Transverse colon (tissue), 4 donors: ENCODE measurements around the gene HOXB13. TPM values are rescaled to one million over a fixed set of nuclear protein-coding genes. Genes with fewer than 3 reads are reported as not detected.

Experiments
- DNase-seq: peaks from one replicate; pipeline ENCODE4 v3.0.0-alpha.2; 2019
- H3K27ac ChIP-seq, 4 donors: fragments of 200-600 bp; sonication (generic); 2 replicates each; pipeline ENCODE4 v1.5.1; 2016 to 2018; ENCODE audit warnings: inconsistent platforms in 4 of 4
- H3K27me3 ChIP-seq: fragments of 200-600 bp; sonication (generic); 2 replicates; pipeline ENCODE4 v1.5.1; 2017; ENCODE audit warnings: inconsistent platforms
- H3K36me3 ChIP-seq, 4 donors: fragments of 200-600 bp; sonication (generic); 2 replicates each; pipeline ENCODE4 v1.5.1; 2017 to 2019; ENCODE audit warnings: inconsistent platforms in 4 of 4
- H3K4me1 ChIP-seq, 4 donors: fragments of 200-600 bp; sonication (generic); 2 replicates each; pipeline ENCODE4 v1.5.1; 2017 to 2020; ENCODE audit warnings: inconsistent platforms in 4 of 4
- H3K4me3 ChIP-seq, 4 donors: fragments of 200-600 bp; sonication (generic); 1 replicate in 1 of 4; 2 replicates in 3 of 4; pipeline versions ENCODE4 v1.5.1 to v1.6.1; 2017 to 2019; ENCODE audit warnings: inconsistent platforms in 4 of 4
- H3K9me3 ChIP-seq, 2 donors: fragments of 200-600 bp; sonication (generic); 2 replicates each; pipeline ENCODE4 v1.5.1; 2017 to 2019; ENCODE audit warnings: inconsistent platforms in 2 of 2
- EP300 ChIP-seq: sonication (generic); formaldehyde crosslinking; IDR thresholded peaks from one replicate; pipeline ENCODE4 v1.6.1; 2017; ENCODE audit warnings: antibody characterized with exemption, low read depth
- POLR2A ChIP-seq: fragments of 450-650 bp; IDR thresholded peaks from one replicate; pipeline ENCODE4 v1.6.1; 2016; ENCODE audit warnings: antibody characterized with exemption, mild to moderate bottlenecking, moderate library complexity
- POLR2AphosphoS5 ChIP-seq, 3 donors: sonication (generic); formaldehyde crosslinking; IDR thresholded peaks; one replicate each; pipeline ENCODE4 v1.6.1; 2016; ENCODE audit warnings: antibody characterized with exemption in 3 of 3
- WGBS, 2 donors: methylation state at CpG; one replicate each; pipeline ENCODE4 v1.1.5; 2018; ENCODE audit warnings: low coverage in 1 of 2; 5-methylcytosine and 5-hydroxymethylcytosine counted together
- in situ Hi-C, 4 donors: fragments of 200-750 bp; cut with MboI; loops; one replicate each; pipeline versions ENCODE4 v1.15.0 to v1.15.1; 2017; ENCODE audit warnings: low sequenced_read_pairs in 3 of 4, low pct_ligation_motif_present in 1 of 4, low pct_unique_long_range_greater_than_20kb in 1 of 4
- intact Hi-C: fragments of 100-400 bp; cut with DNase I; formaldehyde crosslinking; loops from one replicate; pipeline ENCODE4 v1.15.1; 2023; ENCODE audit warnings: low total_unique reads
- total RNA-seq, 4 donors: library from RNA; depleted of rRNA; stranded (reverse); fragments of >200 nt; gene quantifications; one replicate each; pipeline ENCODE4 v1.1.0, GENCODE V29; 2016
- TF ChIP-seq, protein P1 (sequence below), 5 experiments: fragments of 200-600 bp in 3 of 5; fragments of 450-650 bp in 2 of 5; sonication (generic) in 3 of 5; IDR thresholded peaks; 1 replicate in 2 of 5; 2 replicates in 3 of 5; pipeline ENCODE4 v1.5.1; 2016 to 2017; ENCODE audit warnings: antibody characterized with exemption in 5 of 5, inconsistent platforms in 3 of 5, mild to moderate bottlenecking in 2 of 5, moderate library complexity in 1 of 5

HOXB13 gene
- total RNA-seq, 4 donors from 2014 or later, result 1.2 to 5.7 (median 3.5) TPM

DNA sequence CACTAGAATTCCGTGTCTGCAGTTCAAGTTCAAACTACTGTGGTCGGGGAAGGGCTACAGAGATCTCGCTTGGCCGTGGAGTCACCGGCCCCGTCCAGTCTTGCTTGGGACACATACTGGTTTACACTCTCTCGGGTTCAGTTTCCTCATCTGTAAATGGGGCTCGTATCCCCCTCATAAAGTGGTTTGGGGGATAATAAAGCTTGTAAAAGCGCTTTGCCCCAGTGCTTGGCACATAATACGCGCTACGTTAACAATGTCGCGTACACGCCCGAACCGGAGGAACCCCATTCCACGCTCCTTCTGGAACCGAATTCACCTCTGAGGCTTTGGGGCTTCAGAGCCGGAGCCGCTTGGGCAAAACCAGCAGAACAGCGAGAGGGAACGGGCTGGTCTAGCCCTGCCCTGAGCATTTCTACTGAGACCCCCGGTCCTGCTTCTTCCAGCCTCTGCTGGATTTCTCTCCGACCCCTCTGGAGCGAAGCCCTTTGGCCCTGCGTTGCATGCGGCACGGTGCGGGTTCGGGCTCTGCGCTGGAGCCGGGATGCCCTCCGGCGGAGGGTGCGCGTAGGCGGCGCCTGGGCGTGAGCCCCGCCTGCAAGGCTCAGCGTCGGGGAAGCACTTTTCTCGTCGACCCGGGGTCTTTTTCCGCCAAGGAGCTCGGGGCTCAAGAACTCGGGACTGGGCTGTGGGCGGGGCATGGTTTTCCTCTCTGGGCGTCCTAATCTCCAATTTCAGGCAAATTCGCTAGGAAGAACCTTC lies 26.1 kb upstream of the HOXB13 start:
- in situ Hi-C loops (no loop called here), intact Hi-C loops (no loop called here)
- DNase-seq, result no peak
- Histone ChIP-seq H3K27ac (no peak overlapping the region), H3K9me3 (no peaks in the 10 kb centered on the region), H3K4me1 (peaks cover 0 to 50% (median 25%) of the 10 kb centered on the region in 4 donors), H3K36me3 (no peaks in the 10 kb centered on the region), H3K27me3 (peaks cover 93% of the 10 kb centered on the region), H3K4me3 (peak overlapping the region in 1 of 4 donors; percentile 4)
- WGBS, 2 donors, result 18% methylated on average over 34 of the region's 52 CpGs; no CpG with 5 or more reads in 1 of the 2 donors
- no peak for TF ChIP-seq POLR2A
- TF ChIP-seq, protein P1, sequence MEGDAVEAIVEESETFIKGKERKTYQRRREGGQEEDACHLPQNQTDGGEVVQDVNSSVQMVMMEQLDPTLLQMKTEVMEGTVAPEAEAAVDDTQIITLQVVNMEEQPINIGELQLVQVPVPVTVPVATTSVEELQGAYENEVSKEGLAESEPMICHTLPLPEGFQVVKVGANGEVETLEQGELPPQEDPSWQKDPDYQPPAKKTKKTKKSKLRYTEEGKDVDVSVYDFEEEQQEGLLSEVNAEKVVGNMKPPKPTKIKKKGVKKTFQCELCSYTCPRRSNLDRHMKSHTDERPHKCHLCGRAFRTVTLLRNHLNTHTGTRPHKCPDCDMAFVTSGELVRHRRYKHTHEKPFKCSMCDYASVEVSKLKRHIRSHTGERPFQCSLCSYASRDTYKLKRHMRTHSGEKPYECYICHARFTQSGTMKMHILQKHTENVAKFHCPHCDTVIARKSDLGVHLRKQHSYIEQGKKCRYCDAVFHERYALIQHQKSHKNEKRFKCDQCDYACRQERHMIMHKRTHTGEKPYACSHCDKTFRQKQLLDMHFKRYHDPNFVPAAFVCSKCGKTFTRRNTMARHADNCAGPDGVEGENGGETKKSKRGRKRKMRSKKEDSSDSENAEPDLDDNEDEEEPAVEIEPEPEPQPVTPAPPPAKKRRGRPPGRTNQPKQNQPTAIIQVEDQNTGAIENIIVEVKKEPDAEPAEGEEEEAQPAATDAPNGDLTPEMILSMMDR (IDR thresholded peaks at IDR 0.05), result no peak

DNA sequence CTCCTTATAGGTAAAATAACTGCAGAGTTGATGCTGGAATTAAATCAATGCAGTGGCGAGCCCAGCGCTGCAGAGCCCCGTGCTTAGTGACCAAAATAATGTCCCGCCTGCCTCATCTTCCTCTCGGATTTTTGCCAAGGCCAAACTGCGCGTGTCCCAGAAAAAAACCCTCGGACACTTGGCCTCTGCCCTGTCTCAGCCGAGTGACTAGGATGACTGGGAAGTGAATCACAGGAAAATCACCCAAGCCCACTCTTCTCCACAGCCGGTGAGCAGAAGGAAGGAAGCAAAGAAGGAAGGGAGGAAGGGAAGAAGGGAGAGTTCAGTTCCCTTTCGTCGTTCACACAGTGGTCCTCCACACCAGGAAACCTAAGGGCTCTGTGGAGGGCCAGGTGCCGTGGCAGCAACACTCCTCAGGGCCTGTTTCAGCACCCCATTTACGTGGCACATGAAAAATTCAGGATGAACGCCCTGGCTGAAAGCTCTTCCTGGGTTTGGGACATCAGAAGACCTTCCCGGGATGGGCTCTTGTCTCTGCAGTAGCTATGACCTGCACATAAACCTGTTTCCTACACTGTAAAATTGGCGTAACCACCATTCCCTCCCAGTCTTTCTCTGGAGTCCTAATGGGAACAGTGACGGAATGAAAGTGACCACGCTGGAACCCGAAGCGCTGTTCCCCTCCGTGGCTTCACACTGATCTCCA lies 25.4 kb upstream of the HOXB13 start:
- Histone ChIP-seq H3K4me1 (peaks cover 0 to 48% (median 25%) of the 10 kb centered on the region in 4 donors), H3K4me3 (no peak overlapping the region), H3K27me3 (peaks cover 93% of the 10 kb centered on the region), H3K36me3 (no peaks in the 10 kb centered on the region), H3K9me3 (no peaks in the 10 kb centered on the region), H3K27ac (no peak overlapping the region)
- TF ChIP-seq POLR2A, result no peak
- TF ChIP-seq POLR2AphosphoS5 (IDR thresholded peaks at IDR 0.05), result no peak
- TF ChIP-seq, protein P1 (IDR thresholded peaks at IDR 0.05), result no peak
- TF ChIP-seq EP300, result no peak
- intact Hi-C loops (no loop called here), in situ Hi-C loops (no loop called here)
- 18% methylated on average over 3 to 22 of the region's 22 CpGs for WGBS, 2 donors
- DNase-seq, result no peak

DNA sequence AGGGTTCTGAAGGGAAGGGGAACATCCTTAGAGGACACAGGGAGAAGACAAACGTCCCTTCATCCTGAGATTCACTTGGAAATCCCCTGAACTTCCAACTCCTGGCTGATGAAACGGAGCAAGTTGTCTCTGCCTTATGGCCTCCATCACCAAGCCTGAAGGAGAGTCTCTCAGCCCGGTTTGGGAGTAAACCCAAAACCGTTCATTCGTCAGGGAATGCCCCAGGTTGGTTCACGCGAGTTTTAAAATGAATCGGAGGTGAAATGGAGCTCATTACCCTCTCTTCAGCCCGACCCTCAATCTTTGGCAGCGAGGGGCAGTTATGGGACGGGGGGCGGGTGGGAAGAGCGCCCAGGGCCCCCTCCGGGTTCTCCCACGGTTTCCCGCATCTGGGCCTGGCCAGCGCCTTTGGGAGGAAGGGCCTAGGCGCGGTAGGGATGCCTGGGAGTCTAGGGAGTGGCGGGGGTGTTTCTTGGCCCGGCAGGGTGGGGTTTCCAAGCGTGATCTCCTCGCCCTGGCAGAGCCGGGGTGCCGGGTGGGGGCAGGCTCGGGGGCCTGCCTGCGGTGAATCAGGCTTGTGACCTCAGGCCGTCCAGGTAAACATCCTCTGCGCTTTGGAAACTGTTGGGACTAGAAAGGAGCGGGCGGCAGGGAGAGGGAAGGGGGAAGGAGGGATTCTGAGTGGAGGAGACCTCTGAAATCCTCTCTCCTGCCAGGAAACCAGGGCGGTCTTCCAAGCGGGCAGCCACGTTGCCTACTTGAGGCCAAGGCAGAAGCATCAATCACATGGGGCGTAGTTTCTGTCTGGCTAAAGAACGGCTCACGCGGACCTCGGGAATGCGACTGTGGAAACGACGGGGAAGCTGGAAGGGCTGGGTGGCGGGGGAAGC lies 24.1 kb upstream of the HOXB13 start:
- DNase-seq, result no peak
- Histone ChIP-seq H3K4me1 (peaks cover 0 to 39% (median 22%) of the 10 kb centered on the region in 4 donors), H3K27ac (no peak overlapping the region), H3K27me3 (peaks cover 100% of the 10 kb centered on the region), H3K36me3 (no peaks in the 10 kb centered on the region), H3K9me3 (no peaks in the 10 kb centered on the region), H3K4me3 (no peak overlapping the region)
- in situ Hi-C loops, result no loop called here
- intact Hi-C loops, result no loop called here
- TF ChIP-seq POLR2AphosphoS5 (IDR thresholded peaks at IDR 0.05), result no peak
- WGBS, 2 donors, result 7 to 10% methylated on average over 4 to 41 of the region's 43 CpGs

DNA sequence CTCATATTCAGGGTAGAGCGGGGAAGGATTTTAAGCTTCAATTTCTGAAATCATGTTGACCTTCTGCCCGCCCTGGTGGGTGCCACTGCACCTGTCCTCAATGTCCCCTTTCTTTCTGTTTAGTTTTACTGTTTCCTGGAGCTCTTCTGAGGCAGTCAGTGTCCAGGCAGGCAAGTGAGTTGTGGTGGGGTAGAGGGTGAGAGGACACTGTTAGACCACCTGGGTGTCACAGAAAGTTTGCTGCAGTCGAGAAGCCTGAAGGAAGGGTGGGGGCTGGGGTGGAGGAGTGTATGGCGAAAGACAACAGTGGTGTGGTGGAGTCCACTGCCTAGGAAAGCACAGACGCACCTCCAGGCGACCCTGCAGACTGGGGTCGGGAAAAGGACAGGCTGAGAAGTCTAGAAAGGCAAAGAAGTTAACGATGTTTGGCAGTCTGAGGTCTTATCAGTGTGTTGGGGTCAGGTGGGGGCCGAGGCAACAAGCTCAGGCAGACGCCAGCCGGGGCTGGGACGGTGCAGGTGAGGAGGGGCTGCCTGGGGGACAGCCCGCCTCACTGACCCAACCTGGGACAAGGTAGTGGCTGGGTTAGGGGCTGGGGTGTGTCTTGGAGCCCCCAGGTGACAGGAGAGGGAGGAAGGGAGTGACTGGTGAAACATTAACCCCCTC lies 23.3 kb upstream of the HOXB13 start:
- intact Hi-C loops, result no loop called here
- Histone ChIP-seq H3K9me3 (no peaks in the 10 kb centered on the region), H3K27me3 (peaks cover 100% of the 10 kb centered on the region), H3K27ac (no peak overlapping the region), H3K36me3 (no peaks in the 10 kb centered on the region), H3K4me3 (no peak overlapping the region), H3K4me1 (peaks cover 0 to 31% (median 16%) of the 10 kb centered on the region in 4 donors)
- WGBS, 2 donors, result 18 to 32% methylated on average over 7 to 13 of the region's 13 CpGs
- in situ Hi-C loops, result no loop called here
- DNase-seq, result no peak
- TF ChIP-seq, protein P1 (IDR thresholded peaks at IDR 0.05), result no peak
- TF ChIP-seq POLR2A, result no peak
- no peak for TF ChIP-seq EP300
